NCI-H82 treated with DMSO at 0.1 percent for 48 hours (cell line): ENCODE measurements around the gene CPLX3.
A peak's percentile ranks its signal among the peaks of the same experiment; 100 is the strongest.

Source experiments
- DNase-seq: peaks from one replicate; lab custom pipeline; 2025; ENCODE audit not compliant: unreplicated experiment; lab: John Stamatoyannopoulos, UW

CPLX3 gene

GRCh38 chr15:74827614-74828013, 1.2 kb downstream of the CPLX3 start:
- DNase-seq: no peak

- no peak for DNase-seq
Observed at GRCh38 chr15:74828835-74829234, 2.4 kb downstream of the CPLX3 start.

GRCh38 chr15:74829486-74829885, 3.1 kb downstream of the CPLX3 start:
- no peak for DNase-seq

- no peak for DNase-seq
Observed at GRCh38 chr15:74829991-74830390, 3.6 kb downstream of the CPLX3 start.

GRCh38 chr15:74830868-74831267, 4.4 kb downstream of the CPLX3 start:
- no peak for DNase-seq

GRCh38 chr15:74831813-74832495, 5.5 kb downstream of the CPLX3 start:
- no peak for DNase-seq

- DNase-seq: no peak
Observed at GRCh38 chr15:74832826-74833225, 6.4 kb downstream of the CPLX3 start.

GRCh38 chr15:74833376-74834107, 7.1 kb downstream of the CPLX3 start:
- no peak for DNase-seq

- DNase-seq: no peak
Observed at GRCh38 chr15:74835312-74835823, 8.9 kb downstream of the CPLX3 start.

GRCh38 chr15:74836846-74837245, 10.4 kb downstream of the CPLX3 start:
- no peak for DNase-seq

- DNase-seq: no peak
Observed at GRCh38 chr15:74837482-74838136, 11.2 kb downstream of the CPLX3 start.

GRCh38 chr15:74838137-74838516, 11.7 kb downstream of the CPLX3 start:
- no peak for DNase-seq

- no peak for DNase-seq
Observed at GRCh38 chr15:74838746-74839525, 12.5 kb downstream of the CPLX3 start.

GRCh38 chr15:74839526-74840395, 13.3 kb downstream of the CPLX3 start:
- DNase-seq: no peak

- DNase-seq: no peak
Observed at GRCh38 chr15:74840851-74841775, 14.7 kb downstream of the CPLX3 start.

GRCh38 chr15:74841891-74842373, 15.5 kb downstream of the CPLX3 start:
- no peak for DNase-seq

- peak; percentile 62 for DNase-seq
Observed at GRCh38 chr15:74842581-74843444, 16.4 kb downstream of the CPLX3 start, which contains the start of gene ULK3. Gene ULK3, minus strand, starts transcription at chr15:74843156. Its CDS starts 51 bp downstream, at chr15:74843105.

GRCh38 chr15:74843445-74843828, 17.0 kb downstream of the CPLX3 start:
- DNase-seq: no peak
